ENCODE results near the gene ALDH1B1. TPM values are rescaled to one million over a fixed set of nuclear protein-coding genes. Genes with fewer than 3 reads are reported as not detected.

Gene ALDH1B1
- total and polyA plus RNA-seq, 2 of the 13 experiments (the other 11 are each of a cell fraction or from before 2014, with no cell fraction given), result 45.1 to 125 TPM

DNA sequence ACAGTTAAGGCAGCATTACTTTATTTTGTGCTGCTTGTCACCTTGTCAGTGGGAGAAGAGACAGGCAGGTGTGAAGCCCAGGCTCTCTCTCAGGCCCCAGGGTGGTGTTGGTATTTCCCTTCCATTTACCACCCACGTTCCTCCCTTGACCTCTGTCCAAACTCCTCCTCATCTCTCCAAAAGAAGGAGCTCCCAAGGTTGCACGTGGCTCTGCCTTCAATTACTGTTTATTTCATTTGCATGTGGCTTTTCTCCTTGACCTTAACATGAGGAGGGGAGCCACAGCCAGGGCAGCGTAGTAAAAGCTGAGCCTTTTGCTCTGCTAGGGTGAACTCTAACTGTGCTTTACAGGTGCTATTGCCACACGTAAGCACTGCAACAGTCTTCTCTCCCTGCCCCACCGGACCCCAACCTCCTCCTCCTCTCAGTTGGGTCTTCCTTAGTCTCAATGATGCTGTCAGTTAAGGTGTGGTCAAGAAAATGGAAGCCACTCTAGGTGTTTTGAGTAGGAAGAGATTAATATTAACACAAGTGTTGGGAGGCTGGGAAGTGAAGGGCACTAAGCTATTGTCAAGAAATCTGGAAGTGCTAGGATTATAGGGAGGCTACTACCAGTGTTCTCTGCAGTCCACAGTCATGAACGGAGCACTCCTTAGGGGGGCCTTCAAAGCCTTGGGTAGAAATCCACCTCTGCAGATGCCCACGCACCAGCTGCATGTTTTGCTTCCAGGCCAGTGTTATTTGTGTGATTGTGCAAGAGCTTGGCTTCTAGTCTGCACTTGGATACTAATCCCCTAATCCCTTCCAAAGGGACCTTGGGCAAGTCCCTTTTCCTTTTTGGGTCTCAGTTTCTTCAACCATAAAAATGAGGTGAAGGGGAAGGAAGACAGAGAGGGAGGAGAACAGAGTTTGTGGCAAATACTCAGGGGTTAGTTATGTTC lies 3.9 kb upstream of the ALDH1B1 start (continued):
- TF ChIP-seq, protein P1, sequence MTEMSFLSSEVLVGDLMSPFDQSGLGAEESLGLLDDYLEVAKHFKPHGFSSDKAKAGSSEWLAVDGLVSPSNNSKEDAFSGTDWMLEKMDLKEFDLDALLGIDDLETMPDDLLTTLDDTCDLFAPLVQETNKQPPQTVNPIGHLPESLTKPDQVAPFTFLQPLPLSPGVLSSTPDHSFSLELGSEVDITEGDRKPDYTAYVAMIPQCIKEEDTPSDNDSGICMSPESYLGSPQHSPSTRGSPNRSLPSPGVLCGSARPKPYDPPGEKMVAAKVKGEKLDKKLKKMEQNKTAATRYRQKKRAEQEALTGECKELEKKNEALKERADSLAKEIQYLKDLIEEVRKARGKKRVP (CRISPR knock-in tag; IDR thresholded peaks at IDR 0.05), result 0 out of 4 replicates have a peak, but pooled peaks of 1 of the 2 experiments have one; percentile 17
- TF ChIP-seq HMG20A (CRISPR knock-in tag; IDR thresholded peaks at IDR 0.05; ENCODE audit: borderline replicate concordance), result peak; percentile 69
- no peak for TF ChIP-seq SOX13 (IDR thresholded peaks at IDR 0.05)
- TF ChIP-seq SOX13 (CRISPR knock-in tag; conservative IDR thresholded peaks at IDR 0.05 in 1 of 2, IDR thresholded peaks at IDR 0.05 in 1 of 2), result peak in 1 of 2 experiments; percentile 69; a peak in 2 of 4 replicates
- TF ChIP-seq CEBPG (CRISPR knock-in tag; IDR thresholded peaks at IDR 0.05), result peak; percentile 95
- TF ChIP-seq, protein P2, sequence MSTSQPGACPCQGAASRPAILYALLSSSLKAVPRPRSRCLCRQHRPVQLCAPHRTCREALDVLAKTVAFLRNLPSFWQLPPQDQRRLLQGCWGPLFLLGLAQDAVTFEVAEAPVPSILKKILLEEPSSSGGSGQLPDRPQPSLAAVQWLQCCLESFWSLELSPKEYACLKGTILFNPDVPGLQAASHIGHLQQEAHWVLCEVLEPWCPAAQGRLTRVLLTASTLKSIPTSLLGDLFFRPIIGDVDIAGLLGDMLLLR (CRISPR knock-in tag; IDR thresholded peaks at IDR 0.05), result no peak
- TF ChIP-seq FOXO1 (CRISPR knock-in tag; IDR thresholded peaks at IDR 0.05), result peak; percentile 45; the same call in 1 of the 2 replicates
- TF ChIP-seq GABPA (IDR thresholded peaks at IDR 0.05; ENCODE audit: low read depth, low read length), result no peak
- TF ChIP-seq GABPA (CRISPR knock-in tag; IDR thresholded peaks at IDR 0.05; ENCODE audit: low read depth), result 0 out of 2 replicates have a peak, but pooled peaks have one; percentile 20
- TF ChIP-seq RCOR2 (CRISPR knock-in tag; IDR thresholded peaks at IDR 0.05), result peak; percentile 50; the same call in 1 of the 2 replicates
- 0 out of 2 replicates have a peak, but pooled peaks have one; percentile 25 for TF ChIP-seq ARNTL (CRISPR knock-in tag; IDR thresholded peaks at IDR 0.05)
- peak; percentile 48; the same call in 1 of the 2 replicates for TF ChIP-seq GABPB1 (CRISPR knock-in tag; IDR thresholded peaks at IDR 0.05)
- 0 out of 2 replicates have a peak, but pooled peaks have one; percentile 26 for TF ChIP-seq ZBTB7A (CRISPR knock-in tag; IDR thresholded peaks at IDR 0.05)
- peak; percentile 9; the same call in 1 of the 2 replicates for TF ChIP-seq ZFY (CRISPR knock-in tag; IDR thresholded peaks at IDR 0.05)
- no peak for TF ChIP-seq PTBP1 (IDR thresholded peaks at IDR 0.05; ENCODE audit: low read depth, low read length, poor library complexity, severe bottlenecking)
- TF ChIP-seq, protein P3, sequence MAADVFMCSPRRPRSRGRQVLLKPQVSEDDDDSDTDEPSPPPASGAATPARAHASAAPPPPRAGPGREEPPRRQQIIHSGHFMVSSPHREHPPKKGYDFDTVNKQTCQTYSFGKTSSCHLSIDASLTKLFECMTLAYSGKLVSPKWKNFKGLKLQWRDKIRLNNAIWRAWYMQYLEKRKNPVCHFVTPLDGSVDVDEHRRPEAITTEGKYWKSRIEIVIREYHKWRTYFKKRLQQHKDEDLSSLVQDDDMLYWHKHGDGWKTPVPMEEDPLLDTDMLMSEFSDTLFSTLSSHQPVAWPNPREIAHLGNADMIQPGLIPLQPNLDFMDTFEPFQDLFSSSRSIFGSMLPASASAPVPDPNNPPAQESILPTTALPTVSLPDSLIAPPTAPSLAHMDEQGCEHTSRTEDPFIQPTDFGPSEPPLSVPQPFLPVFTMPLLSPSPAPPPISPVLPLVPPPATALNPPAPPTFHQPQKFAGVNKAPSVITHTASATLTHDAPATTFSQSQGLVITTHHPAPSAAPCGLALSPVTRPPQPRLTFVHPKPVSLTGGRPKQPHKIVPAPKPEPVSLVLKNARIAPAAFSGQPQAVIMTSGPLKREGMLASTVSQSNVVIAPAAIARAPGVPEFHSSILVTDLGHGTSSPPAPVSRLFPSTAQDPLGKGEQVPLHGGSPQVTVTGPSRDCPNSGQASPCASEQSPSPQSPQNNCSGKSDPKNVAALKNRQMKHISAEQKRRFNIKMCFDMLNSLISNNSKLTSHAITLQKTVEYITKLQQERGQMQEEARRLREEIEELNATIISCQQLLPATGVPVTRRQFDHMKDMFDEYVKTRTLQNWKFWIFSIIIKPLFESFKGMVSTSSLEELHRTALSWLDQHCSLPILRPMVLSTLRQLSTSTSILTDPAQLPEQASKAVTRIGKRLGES (CRISPR knock-in tag; IDR thresholded peaks at IDR 0.05; ENCODE audit: borderline replicate concordance), result peak; percentile 95
- 0 out of 2 replicates have a peak, but pooled peaks have one; percentile 37 for TF ChIP-seq ZNF331 (CRISPR knock-in tag; IDR thresholded peaks at IDR 0.05)
- TF ChIP-seq, protein P4, sequence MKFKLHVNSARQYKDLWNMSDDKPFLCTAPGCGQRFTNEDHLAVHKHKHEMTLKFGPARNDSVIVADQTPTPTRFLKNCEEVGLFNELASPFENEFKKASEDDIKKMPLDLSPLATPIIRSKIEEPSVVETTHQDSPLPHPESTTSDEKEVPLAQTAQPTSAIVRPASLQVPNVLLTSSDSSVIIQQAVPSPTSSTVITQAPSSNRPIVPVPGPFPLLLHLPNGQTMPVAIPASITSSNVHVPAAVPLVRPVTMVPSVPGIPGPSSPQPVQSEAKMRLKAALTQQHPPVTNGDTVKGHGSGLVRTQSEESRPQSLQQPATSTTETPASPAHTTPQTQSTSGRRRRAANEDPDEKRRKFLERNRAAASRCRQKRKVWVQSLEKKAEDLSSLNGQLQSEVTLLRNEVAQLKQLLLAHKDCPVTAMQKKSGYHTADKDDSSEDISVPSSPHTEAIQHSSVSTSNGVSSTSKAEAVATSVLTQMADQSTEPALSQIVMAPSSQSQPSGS (CRISPR knock-in tag; IDR thresholded peaks at IDR 0.05), result 0 out of 2 replicates have a peak, but pooled peaks have one; percentile 31
- 0 out of 4 replicates have a peak, but pooled peaks of 1 of the 2 experiments have one; percentile 12 for TF ChIP-seq NR2F1 (CRISPR knock-in tag; IDR thresholded peaks at IDR 0.05)
- peak; percentile 49; the same call in 1 of the 2 replicates for TF ChIP-seq PHF21A (CRISPR knock-in tag; IDR thresholded peaks at IDR 0.05)
- TF ChIP-seq CEBPB (IDR thresholded peaks at IDR 0.05; ENCODE audit: borderline replicate concordance, low read depth, low read length), result peak; percentile 98
- no peak for TF ChIP-seq ZNF749 (CRISPR knock-in tag; IDR thresholded peaks at IDR 0.05; ENCODE audit: borderline replicate concordance)

Data from HepG2 (cell line).